GM21529 (cell line): ENCODE results near the gene FSTL5.

Source experiments
- ATAC-seq: cut with Tn5 transposase; IDR thresholded peaks from one replicate; pipeline ENCODE4 v1.9.1; 2021; ENCODE audit not compliant: unreplicated experiment

The FSTL5 gene

DNA sequence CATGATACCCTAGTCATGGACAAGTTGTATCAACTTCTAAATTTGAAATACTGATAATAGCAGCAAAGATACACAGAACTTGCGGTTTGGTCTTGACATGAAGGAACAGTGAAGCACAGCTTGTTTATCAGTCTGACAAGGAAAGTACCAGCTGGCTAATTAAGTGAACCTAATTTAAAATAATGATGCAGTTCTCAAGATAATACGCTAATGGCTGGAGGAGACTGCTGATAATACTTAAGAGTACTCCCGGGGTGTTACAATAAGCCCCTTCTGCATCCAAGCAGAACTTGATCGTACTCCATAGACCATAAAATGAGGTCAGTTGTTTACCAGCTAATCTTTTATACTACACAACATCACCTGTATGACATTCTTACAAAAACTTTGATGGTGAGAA lies 697.5 kb downstream of the FSTL5 start:
- ATAC-seq: no peak

GRCh38 chr4:161463436-161463835 lies 700.4 kb downstream of the FSTL5 start:
- ATAC-seq: no peak

- ATAC-seq: no peak
Observed at GRCh38 chr4:161457906-161458305, 705.9 kb downstream of the FSTL5 start.

- ATAC-seq: no peak
Observed at GRCh38 chr4:161457311-161457710, 706.5 kb downstream of the FSTL5 start.

GRCh38 chr4:161454860-161455259 lies 708.9 kb downstream of the FSTL5 start:
- ATAC-seq: no peak

- no peak for ATAC-seq
Observed at GRCh38 chr4:161448550-161449180, 715.1 kb downstream of the FSTL5 start.

GRCh38 chr4:161444626-161445025 lies 719.2 kb downstream of the FSTL5 start:
- no peak for ATAC-seq

DNA sequence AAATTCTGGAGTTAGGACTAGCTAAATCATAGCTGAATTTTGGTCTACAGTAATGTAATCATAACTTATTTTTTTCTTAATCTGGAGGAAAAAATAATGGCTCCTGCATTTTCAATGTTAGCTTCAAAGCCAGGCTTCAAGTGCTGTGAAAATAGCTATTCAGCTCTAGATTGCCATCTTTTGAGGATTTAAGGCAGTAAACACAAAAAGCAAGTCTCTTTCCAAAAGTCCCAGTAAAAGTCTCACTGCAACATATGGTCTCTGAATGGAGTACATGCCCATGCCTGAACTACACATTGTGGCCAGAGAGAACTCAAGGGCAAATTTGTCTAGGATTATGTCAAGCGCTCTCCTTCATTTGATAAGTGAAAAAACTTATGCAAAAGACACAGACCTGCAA lies 720.9 kb downstream of the FSTL5 start:
- ATAC-seq: no peak

DNA sequence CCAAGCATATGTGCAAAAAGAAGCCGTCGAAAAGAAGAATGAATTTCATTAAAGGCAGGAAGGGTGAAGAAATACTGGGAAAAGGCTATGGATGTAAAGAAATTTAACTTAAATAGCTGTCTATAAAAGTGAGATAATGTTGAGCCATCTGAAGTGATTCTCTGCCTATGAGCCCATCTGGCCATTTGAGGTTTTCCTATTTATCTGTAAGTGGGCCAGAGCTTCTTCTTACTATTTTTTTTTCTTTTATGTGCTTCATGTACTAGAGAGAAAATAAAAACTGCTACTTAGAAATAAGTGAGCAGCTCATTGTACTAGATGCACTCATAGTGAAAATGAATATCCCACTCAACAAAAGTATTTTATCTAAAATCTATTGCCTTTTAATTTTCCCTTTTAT lies 725.7 kb downstream of the FSTL5 start:
- no peak for ATAC-seq

- no peak for ATAC-seq
Observed at GRCh38 chr4:161428180-161428965, 735.4 kb downstream of the FSTL5 start.

GRCh38 chr4:161419822-161420221 lies 744.0 kb downstream of the FSTL5 start:
- ATAC-seq: no peak

GRCh38 chr4:161411901-161412300 lies 751.9 kb downstream of the FSTL5 start:
- no peak for ATAC-seq

DNA sequence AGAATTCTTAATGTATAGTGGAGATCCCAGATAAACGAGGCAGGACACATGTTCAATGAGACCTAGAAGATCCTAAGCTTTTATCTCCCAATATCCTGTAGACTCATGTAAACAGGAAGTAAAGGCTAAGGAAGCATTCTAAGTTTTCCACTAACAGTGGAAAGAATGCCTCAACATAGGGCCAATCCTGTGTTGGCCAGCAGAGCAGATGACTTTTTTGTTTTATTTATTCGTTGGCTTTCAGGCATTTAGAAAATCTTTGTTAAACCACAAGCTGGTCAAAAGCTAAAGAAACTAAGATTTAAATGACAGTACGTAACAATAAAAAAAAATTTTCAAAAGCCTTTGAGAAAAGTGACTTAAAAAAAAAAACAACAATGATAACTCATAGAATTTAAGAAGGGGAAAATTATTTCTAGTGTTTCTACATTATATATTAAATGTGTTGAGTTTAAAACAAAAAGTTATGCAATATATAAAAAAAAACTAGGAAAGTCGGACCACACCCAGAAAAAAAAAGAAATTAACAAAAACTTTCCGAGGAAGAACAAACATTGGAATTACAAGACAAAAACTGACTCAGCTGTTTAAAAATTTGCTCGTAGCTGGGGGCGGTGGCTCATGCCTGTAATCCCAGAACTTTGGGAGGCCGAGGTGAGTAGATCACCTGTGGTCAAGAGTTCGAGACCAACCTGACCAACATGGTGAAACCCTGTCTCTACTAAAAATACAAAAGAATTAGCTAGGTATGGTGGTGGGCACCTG lies 759.3 kb downstream of the FSTL5 start:
- ATAC-seq: no peak

- no peak for ATAC-seq
Observed at GRCh38 chr4:161403781-161404180, 760.0 kb downstream of the FSTL5 start.

DNA sequence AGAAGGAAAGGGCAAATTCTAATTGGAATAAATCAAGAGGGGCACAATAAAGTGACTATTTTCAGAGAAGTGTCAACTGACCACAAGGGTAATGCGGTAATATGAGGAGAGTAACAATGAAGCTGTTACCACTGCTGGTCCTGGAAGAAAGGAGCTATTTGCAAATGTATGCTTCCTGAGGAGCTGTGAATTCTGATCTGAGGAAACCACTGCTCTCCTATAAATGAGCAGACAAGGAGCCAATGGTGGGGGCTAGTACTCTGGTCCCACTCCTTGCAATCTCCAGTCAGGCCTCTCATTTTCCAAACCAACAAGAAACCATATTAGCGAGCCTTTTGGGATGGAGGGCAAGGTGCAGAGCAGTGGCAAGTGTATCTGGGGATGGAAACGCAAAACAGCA lies 770.2 kb downstream of the FSTL5 start:
- no peak for ATAC-seq

DNA sequence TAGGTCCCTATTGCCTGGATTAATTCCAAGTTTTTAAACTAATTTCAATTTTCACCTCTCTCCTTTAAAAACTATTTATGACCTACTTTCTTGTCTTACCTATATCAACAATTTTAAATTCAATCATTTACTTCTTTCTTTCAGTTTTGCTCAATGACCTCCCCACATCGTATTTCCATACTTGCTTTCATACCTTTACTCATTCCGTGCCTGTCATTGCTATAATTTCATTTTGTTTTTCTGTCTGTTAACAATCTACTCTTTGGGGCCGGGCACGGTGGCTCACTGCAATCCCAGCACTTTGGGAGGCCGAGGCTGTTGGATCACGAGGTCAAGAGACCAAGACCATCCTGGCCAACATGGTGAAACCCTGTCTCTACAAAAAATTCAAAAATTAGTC lies 781.1 kb downstream of the FSTL5 start:
- ATAC-seq: no peak

DNA sequence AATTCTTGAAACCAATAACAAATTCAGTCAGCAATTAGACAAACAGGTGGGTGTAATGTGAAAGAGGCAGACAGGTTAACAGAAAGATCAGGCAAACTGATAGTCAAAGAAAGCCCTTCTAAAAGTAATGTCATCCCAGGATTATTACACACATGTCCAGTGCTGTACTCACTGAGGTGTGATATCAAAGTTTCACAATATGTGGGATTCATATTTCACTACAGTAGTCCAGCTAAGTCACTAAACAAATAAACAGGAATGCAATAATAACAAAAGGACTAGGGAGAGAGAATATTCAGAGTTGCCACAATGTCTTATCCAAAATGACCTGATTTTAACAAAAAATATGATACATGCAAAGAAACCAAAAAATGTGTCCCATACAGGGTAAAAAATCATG lies 787.5 kb downstream of the FSTL5 start:
- ATAC-seq: no peak

DNA sequence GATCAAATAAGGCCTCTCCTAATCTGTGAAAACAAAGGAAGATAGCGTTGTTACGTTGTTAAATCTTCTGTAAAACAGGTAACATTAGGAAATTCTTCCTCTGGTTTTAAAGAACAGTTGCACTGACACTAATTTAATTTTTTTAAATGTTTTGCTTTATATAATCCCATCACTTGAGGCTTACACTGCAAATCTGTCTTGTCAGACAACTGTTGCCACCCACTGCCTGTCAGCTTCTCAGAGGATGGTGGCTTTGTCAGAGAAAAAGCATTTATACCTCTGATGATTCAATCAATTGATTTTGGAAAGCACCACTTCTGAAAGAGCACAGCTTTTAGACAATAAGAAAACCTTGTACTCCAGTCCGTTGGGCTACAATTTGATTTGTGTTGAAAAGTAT lies 799.1 kb downstream of the FSTL5 start:
- no peak for ATAC-seq

DNA sequence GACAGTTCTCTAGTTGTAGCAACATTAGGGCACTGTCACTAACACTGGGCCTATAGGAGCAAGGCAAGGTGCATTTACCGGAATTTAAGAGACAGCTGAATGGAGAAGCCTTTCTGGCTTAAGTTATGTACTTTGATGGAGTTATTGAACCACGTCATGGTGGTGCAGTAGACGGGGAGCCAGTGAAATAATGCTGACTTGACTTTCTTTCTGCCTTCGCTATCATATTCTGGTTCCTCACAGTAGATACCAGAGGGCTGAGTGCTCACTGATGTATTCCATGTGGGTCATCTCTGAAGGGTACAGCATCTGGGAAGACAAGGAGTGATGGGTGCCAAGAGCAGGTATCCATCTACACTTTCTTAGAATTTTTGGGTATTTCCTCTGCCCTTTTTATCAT lies 802.8 kb downstream of the FSTL5 start:
- no peak for ATAC-seq

DNA sequence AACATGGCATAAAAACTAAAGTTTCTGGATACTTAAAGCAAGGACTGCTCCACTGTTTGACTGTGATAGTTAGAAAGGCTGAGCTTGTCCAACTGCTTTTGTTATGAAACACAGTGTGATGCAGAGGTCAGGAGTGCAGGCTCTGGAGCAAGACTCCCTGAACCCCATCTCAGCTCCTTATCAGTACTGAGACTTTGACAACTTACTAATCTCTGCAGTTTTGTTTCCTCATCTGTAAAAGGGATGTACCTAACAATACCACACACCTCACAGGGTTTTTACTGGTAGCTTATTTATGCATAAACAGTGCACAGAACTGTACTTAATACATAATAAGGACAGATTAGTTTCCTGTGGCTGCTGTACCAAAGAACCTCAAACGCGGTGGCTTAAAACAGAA lies 804.3 kb downstream of the FSTL5 start:
- ATAC-seq: peak; percentile 55

DNA sequence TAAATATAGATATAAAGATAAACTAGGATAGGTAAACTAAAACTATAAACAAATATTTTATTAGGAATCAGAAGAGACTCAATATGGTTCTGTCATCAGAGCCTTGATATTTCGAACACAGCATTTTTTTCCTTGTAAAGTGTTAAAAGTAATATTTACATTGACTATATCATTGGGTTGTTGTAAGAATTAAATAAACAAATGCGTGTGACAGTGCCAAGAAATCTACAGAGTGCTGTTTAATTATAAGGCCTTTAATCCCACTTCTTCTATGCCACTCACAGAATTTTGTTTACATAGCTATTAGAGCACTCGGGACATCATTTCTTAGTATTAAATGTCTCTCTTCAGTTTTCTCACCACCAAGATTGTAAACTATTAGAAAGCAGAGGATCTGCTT lies 807.4 kb downstream of the FSTL5 start:
- no peak for ATAC-seq

GRCh38 chr4:161350946-161351345 lies 812.9 kb downstream of the FSTL5 start:
- no peak for ATAC-seq
